GM21825 (cell line): ENCODE results near the gene SRPK3.
"Not testable (repeated sequence)": the region's sequence is repeated elsewhere in the genome, so short reads cannot be mapped to it uniquely, and the experiment has no call there.

ENCODE experiments used
- ATAC-seq: cut with Tn5 transposase; IDR thresholded peaks from one replicate; pipeline ENCODE4 v1.9.1; 2021; ENCODE audit warnings: mild to moderate bottlenecking, moderate library complexity; ENCODE audit not compliant: unreplicated experiment

Gene SRPK3, protein sequence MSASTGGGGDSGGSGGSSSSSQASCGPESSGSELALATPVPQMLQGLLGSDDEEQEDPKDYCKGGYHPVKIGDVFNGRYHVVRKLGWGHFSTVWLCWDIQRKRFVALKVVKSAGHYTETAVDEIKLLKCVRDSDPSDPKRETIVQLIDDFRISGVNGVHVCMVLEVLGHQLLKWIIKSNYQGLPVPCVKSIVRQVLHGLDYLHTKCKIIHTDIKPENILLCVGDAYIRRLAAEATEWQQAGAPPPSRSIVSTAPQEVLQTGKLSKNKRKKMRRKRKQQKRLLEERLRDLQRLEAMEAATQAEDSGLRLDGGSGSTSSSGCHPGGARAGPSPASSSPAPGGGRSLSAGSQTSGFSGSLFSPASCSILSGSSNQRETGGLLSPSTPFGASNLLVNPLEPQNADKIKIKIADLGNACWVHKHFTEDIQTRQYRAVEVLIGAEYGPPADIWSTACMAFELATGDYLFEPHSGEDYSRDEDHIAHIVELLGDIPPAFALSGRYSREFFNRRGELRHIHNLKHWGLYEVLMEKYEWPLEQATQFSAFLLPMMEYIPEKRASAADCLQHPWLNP

DNA sequence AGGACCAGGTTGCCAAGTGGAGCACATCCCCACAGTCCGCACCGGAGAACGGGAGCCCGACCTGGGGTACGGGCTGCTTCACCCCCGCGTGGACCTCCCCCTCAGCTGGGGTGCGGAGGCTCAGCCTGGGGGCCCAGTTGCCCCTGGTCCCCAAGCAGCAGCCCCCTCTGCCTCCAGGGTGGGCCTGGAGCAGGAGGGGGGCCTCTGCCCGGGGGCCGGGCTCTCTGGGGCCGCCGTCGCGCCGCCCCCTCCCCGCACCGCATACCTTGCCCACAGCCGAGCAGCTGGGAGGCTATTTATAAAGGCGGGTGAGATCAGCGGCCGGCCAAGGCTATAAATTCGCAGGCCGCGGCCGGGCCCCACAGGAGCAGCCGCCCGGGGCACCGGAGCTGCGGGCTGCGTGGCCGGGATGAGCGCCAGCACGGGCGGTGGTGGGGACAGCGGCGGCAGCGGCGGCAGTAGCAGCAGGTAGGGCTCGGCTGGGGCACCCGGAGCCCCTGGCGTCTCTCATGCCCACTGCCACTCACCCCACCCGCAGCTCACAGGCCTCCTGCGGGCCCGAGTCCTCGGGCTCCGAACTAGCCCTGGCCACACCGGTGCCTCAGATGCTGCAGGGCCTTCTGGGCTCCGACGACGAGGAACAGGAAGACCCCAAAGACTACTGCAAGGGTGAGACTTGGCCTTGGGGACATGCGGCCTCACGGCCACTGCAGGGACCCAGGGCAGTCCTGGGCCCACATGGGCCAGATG lies at the start of gene SRPK3:
Gene SRPK3, plus strand, starts transcription at position 364 of the 750 bp plus-strand sequence. Its CDS starts 46 bp downstream, at position 410.
- ATAC-seq, result no peak

DNA sequence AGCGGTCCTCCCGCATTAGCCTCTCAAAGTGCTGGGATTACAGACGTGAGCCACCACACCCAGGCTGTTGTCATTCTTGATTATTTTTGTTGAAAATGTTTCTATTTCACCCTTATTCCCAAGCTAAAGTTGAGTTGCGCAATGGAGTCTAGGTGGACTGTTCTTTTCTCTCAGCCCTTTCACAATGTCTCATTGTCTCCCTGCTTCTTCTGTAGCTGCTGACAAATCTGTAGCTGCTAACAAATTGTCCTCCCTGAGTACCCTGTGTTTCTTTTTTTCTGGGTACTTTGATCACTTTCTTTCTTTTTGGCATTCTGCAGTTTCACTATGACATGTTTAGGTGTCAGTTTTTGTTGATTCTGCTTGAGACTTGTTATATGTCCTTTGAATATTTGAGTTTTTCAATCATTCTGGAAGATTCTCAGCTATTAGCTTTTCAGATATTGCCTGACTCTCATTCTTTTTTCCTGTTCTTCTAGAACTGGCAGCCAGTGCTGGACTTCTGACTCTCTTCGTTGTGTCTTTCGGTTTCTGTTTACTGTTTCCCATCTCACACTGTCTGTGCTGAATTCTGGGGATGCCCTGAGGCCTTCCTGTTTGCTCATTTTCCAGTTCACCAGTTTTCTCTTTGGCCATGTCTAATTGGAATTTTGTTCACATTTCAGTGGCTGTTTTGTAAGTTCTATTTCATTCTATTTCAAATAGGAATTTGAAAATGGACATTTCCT lies 49.6 kb upstream of the SRPK3 start:
- ATAC-seq, result no peak

DNA sequence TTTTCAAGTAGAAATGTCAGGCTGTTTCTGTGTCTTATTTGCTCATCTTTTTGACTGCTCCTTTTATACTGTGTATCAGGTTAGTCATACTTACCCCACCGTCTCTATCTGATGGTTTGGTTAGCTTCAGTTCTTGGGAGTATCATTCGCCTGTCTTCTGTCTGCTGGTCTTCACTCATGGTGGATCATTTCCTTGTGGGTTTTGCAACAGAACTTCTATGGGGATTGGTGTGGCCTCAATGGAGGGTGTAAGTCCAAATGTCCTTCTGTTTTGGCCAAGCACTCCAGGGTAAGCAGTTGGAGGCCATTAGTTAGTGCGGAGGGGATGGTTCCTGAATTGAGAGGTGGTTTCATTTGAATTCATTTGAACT lies 49.0 kb upstream of the SRPK3 start:
- ATAC-seq, result no peak

DNA sequence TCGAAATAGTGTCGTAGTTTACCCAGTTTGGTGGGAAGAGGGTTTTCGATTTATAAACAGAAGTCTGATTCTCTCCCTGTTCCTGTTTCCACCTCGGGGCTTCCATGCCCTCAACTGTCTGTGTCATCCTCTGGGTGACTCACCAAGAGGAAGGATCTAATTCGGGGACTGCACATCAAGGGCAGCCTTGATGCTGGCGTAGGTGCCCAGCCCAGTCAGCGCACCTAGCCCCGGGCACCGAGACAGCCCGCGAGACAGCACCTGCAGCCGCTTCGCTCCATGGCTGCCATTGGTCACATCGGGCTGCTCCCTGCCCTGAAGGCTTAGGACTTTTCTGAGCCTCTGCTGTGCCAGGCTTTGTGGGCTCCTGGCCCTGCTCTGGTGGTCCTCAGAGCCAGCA lies 48.4 kb upstream of the SRPK3 start:
- ATAC-seq, result no peak

DNA sequence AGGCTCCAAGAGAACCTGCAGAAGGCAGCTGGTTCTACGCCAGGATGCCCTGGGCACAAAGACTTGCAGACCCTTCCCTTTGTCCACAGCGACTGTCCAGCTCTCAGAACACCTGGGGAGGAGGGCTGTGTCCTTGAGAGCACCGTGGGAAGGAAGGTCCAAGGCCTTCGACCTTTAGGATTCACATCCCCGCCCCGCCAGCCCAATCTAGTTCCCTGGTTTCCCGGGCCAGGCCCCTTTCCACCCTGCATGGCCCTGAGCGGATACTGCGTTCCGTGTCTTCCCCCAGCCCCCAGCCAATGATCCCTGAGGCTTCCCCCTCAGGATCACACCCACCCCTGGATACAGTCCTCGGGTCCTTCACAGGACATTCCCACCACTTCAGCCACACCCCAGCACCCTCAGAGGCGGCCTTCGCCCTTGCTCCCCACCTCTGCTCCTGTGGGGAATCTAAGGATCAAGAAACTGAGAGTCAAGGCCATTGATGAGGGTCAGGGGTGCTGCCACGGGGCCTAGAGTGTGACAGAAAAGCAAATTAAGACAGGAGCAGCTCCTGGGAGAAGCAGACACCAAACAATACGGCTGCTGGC lies 47.1 kb upstream of the SRPK3 start:
- no peak for ATAC-seq

DNA sequence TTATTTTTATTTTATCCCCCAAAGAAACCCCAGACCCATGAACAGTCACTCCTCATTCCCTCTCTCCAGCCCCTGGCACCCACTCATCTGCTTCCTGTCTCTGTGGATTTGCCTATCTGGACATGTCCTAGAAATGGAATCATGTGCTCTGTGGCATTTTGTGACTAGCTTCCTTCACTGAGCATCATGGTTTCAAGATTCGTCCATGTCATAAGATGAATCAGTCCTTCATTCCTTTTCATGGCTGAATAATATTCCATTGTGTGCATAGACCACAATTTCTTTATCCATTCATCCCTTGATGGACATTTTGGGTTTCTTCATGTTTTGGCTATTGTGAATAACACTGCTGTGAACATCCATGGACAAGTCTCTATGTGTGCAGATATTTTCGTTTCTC lies 46.0 kb upstream of the SRPK3 start:
- no peak for ATAC-seq

DNA sequence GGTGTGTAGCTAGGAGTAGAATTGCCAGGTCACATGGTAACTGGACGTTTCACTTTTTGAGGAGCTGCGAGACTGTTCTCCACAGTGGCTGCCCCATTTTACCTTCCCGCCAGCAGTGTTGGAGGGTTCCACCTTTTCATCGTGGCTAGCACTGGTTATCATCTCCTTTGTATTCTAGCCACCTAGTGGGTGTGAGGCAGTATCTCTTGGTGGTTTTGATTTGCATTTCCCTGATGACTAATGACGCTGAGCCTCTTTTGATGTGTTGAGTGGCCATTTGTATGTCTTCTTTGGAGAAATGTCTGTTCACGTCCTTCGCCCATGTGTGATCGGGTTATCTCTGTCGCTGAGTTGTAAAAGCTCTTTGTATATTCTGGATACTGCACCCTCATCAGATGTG lies 45.6 kb upstream of the SRPK3 start:
- ATAC-seq, result no peak

DNA sequence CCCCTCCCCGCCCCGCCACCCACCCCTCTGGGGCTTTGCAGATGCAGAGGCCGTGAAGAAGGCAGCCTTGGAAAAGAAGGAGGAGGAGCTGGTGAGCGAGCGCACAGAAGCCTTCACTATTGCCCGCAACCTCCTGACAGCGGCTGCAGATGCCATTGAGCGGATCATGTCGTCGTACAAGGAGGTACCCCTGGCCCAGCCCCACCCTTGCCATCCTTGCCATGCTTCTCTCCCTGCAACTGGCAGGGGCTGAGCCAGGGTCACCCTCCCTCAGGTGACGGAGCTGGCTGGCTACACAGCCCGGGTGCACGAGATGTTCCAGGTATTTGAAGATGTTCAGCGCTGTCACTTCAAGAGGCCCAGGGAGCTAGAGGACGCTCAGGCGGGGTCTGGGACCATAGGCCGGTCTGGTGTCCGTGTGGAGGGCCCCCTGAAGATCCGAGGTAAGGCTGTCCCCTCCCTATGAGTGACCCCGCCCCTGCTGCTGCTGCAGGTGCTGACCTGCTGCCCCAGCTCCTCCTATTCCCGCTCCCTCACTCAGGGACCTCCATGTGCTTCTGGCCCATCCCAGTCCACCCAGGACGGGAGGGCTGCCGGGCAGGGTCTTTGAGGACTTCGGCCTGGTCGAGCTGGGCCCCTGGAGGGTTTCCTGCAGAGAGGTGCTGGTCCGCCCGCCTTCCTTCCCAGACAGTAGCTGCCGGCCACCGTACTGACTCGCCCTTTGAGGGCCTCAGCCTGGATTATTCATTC lies 44.6 kb upstream of the SRPK3 start:
- no peak for ATAC-seq

DNA sequence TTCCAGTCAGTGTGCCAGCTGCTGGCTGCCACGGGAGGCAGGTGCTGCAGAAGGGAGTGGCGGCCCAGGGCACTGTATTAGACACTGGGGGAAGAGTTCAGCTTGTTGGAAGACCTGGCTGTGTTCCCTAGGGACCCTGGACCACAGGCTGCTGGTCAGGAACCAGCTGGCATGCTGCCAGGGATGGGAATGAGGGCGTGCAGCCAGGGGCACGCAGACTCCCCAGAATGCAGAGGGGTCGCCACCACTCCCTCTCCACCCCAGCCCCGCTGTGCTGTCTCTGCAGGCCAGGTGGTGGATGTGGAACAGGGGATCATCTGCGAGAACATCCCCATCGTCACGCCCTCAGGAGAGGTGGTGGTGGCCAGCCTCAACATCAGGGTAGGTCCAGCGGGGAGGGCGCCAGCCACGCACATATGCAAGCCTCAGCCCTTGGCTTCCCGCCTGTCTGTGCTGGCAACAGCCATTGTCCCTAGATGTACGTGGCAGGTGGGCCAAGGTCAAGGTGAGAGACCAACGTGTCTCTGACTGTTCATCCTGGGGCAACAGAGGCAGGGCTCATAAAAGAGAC lies 43.9 kb upstream of the SRPK3 start:
- no peak for ATAC-seq

DNA sequence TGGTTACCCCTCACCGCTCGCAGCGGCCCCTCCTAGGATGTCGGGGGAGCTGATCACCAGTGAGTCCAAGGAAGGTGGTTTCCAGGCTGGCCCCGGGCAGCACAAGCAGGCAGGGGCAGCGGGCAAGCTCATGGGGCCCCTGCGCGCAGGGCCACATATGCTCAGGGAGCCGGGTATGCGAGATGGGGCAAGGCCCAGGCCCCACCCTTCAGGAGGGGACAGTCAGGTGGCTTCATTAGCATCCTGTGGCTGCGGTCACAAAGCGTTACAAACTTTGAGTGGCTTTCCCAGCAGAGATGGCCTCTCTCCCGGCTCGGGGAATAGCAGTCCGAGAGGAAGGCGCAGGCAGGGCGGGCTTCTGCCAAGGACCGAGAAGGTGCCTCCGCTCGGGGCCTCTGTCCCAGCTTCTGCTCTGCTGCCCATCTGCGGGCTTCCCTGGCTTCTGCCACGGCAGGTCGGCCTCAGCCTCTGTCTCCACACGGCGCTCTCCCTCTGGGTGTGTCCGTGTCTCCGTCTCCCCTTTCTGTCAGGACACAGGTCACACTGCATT lies 42.7 kb upstream of the SRPK3 start:
- ATAC-seq, result no peak

DNA sequence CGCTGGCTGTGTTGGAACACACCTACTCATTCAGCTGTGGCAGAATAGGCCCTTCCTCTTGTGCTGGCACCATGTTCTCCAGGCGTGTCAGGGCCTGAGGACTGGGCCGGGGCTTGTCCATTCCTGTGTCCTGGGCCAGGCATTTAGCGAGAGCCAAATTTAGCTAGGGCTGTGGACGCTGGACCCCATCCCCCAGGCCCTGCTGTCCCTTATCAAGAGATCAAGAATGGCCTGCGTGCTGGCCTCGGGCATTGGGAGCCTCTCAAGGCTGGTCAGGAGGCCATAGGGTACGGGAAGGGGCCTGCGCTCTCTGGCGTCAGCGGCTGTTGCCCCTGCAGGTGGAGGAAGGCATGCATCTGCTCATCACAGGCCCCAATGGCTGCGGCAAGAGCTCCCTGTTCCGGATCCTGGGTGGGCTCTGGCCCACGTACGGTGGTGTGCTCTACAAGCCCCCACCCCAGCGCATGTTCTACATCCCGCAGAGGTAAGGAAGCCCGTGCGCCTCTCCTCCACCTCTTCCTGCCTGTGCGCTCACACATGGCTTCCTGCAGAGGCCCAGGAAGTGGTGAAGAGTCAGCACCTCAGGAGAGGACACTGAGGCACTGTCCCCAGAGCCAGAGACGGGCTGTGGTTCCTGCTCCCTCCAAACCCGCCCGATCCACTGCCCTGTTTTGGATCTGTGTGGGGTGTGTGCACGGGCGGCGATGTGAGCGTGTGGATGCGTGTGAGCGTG lies 40.9 kb upstream of the SRPK3 start:
- ATAC-seq, result no peak

DNA sequence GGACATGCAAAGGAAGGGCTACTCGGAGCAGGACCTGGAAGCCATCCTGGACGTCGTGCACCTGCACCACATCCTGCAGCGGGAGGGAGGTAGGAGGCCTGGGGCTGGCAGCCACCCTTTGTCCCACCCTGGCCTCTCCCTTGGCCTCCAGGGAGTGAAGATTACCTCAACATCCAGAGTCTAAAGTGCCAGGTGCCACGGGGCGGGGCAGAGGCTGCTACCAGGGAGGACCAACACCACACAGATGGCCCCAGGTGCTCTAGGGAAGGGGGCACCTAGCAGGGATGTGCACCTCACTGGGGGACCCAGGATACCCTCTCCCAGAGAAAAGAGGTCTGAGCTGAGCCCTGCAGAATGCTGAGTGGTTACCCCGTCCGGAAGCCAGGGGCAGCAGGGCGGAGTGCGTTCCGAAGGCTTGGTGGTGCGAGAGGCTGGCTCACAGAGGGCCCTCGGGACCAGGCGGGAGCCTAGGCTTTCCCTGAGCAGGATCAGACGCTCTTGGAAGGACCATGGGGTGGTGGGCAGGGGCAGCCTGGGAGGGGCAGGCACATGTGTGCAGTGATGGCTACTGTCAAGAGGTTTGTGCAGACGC lies 40.1 kb upstream of the SRPK3 start:
- no peak for ATAC-seq

DNA sequence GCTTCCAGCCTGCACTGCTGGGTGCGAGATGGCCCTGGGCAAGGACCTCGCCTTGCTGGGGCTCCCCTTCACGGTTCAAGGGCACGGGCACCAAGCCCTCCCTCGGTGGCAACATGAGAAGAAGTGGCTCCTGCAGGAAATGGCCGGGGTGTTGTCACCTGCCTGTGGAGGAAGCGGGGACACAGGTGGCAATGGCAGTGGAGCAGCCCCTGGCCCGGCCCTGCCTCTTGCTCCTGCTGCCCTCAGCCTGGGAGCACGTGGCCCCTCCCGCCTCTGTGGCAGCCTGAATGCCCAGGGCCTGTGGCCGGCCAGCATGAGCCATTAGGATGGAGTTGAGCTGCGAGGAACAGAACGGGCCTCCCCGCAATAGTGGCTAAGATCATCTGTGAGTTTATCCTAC lies 39.4 kb upstream of the SRPK3 start:
- ATAC-seq, result no peak

DNA sequence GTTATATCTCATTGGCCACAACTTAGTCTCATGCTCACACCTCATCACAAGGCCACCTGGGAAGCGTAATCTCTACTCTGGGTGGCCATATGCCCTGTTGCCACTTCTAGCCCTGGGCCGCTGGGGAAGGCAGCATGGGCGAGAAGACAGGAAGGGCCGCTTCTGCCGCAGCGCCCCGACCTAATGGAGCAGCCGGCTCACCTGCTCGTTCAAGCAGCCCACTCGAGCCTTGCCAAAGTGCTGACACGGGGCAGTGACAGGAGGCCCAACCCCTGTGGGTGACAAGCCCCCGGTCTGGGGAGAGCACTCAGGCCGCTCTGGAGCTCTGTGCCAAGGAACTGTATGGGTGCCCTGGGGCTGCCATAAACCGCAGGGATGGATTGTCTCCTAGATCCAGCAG lies 38.7 kb upstream of the SRPK3 start:
- not testable (repeated sequence) for ATAC-seq

DNA sequence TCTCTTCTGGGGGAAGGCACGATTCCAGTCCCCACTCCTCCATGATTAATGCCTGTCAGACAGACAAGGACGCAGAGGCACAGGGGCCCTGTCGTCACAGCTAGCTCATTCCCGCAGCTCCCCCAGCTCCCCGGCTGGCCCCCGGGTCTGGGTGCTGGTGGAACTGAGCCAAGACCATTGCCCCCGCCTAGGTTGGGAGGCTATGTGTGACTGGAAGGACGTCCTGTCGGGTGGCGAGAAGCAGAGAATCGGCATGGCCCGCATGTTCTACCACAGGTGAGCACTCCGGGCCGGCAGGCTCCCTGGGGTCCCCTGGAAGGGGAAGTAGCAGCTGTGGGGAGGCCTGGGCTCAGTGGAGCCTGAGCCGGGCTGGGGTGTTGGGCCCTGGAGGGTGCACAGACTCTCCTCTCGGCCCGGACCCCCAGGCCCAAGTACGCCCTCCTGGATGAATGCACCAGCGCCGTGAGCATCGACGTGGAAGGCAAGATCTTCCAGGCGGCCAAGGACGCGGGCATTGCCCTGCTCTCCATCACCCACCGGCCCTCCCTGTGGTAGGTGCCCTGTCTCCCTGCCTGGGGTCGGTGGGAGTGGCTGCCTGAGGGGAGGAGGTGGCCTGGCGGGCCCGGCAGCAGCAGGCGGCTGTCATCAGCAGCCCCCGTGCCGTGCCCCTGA lies 37.9 kb upstream of the SRPK3 start:
- not testable (repeated sequence) for ATAC-seq

DNA sequence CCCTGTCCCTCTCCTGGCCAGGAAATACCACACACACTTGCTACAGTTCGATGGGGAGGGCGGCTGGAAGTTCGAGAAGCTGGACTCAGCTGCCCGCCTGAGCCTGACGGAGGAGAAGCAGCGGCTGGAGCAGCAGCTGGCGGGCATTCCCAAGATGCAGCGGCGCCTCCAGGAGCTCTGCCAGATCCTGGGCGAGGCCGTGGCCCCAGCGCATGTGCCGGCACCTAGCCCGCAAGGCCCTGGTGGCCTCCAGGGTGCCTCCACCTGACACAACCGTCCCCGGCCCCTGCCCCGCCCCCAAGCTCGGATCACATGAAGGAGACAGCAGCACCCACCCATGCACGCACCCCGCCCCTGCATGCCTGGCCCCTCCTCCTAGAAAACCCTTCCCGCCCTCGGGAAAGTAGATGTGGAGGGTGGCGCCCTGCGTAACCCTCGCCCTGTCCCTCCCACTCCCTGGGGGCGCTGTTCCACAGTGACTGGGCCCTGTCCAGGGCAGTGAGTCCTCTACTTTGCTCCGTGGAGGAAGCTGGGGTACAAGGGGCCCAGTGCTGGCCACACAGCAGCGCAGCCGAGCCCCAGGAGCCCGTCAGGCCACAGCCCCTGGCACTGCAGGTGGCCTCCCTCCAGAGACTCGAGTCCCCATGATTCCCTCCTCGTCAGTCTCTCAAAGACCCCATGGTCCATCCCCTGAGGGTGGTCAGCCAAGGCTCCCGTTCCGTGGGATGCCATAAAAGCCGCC lies 37.2 kb upstream of the SRPK3 start:
- not testable (repeated sequence) for ATAC-seq
